MM.1S (cell line): ENCODE measurements around the gene DZANK1.

Experiments used
- DNase-seq: peaks from one replicate; pipeline ENCODE4 v3.0.0-alpha.2; 2015
- H2AFZ ChIP-seq: fragments of 300-600 bp; sonication (generic); 2 replicates; pipeline ENCODE4 v1.6.0; 2016; ENCODE audit warnings: antibody characterized with exemption, low read length
- H3F3A ChIP-seq: fragments of 300-600 bp; sonication (generic); 2 replicates; pipeline ENCODE4 v1.6.1; 2016; ENCODE audit warnings: mild to moderate bottlenecking, antibody characterized with exemption, low read length, moderate library complexity, mixed read lengths; ENCODE audit not compliant: insufficient read depth
- H3K27ac ChIP-seq: fragments of 300-600 bp; sonication (generic); 2 replicates; pipeline ENCODE4 v1.5.1; 2016; ENCODE audit warnings: mild to moderate bottlenecking, low read length
- H3K27me3 ChIP-seq: fragments of 300-600 bp; sonication (generic); replicated peaks from 2 replicates; pipeline ENCODE4 v1.6.0; 2016; ENCODE audit warnings: low read length; ENCODE audit not compliant: insufficient read depth
- H3K36me3 ChIP-seq: fragments of 300-600 bp; sonication (generic); replicated peaks from 2 replicates; pipeline ENCODE4 v1.6.1; 2016; ENCODE audit warnings: mild to moderate bottlenecking, low read length, mixed read lengths; ENCODE audit not compliant: insufficient read depth
- H3K4me1 ChIP-seq: fragments of 300-600 bp; sonication (generic); 2 replicates; pipeline ENCODE4 v1.6.1; 2016; ENCODE audit warnings: low read length, mixed read lengths
- H3K4me2 ChIP-seq: fragments of 300-600 bp; sonication (generic); 2 replicates; pipeline ENCODE4 v1.6.0; 2016; ENCODE audit warnings: low read depth, low read length
- H3K4me3 ChIP-seq: fragments of 300-600 bp; sonication (generic); 2 replicates; pipeline ENCODE4 v1.5.1; 2016; ENCODE audit warnings: low read length, mixed read lengths
- H3K79me2 ChIP-seq: fragments of 300-600 bp; sonication (generic); 2 replicates; pipeline ENCODE4 v1.6.1; 2016; ENCODE audit warnings: mixed run types, low read length, mixed read lengths
- H3K9ac ChIP-seq: fragments of 300-600 bp; sonication (generic); 2 replicates; pipeline ENCODE4 v1.6.1; 2016; ENCODE audit warnings: low read length, mixed read lengths
- H3K9me2 ChIP-seq: fragments of 300-600 bp; sonication (generic); replicated peaks from 2 replicates; pipeline ENCODE4 v1.6.1; 2016; ENCODE audit warnings: mild to moderate bottlenecking, low read length, mixed read lengths; ENCODE audit not compliant: insufficient read depth
- H3K9me3 ChIP-seq: fragments of 300-600 bp; sonication (generic); replicated peaks from 2 replicates; pipeline ENCODE4 v1.6.1; 2016; ENCODE audit warnings: mild to moderate bottlenecking, low read length, mixed read lengths; ENCODE audit not compliant: insufficient read depth
- H4K20me1 ChIP-seq: fragments of 300-600 bp; sonication (generic); 2 replicates; pipeline ENCODE4 v1.6.1; 2016; ENCODE audit warnings: mild to moderate bottlenecking, low read length, moderate library complexity, mixed read lengths; ENCODE audit not compliant: insufficient read depth
- CTCF ChIP-seq: fragments of 300-600 bp; sonication (generic); IDR thresholded peaks from 2 replicates; pipeline ENCODE4 v1.5.1; 2016; ENCODE audit warnings: antibody characterized with exemption, low read length, mixed read lengths
- EZH2 ChIP-seq: fragments of 300-600 bp; sonication (generic); optimal IDR thresholded peaks from 2 replicates; pipeline ENCODE3; 2017; ENCODE audit warnings: low read depth, mild to moderate bottlenecking, antibody characterized with exemption, low read length, mixed read lengths
- EZH2phosphoT487 ChIP-seq: fragments of 300-600 bp; sonication (generic); IDR thresholded peaks from 2 replicates; pipeline ENCODE4 v1.6.1; 2018; ENCODE audit warnings: antibody characterized with exemption, low read length

Gene DZANK1

GRCh38 chr20:18466574-18466893 lies 296 bp downstream of the DZANK1 start:
- Histone ChIP-seq H4K20me1 (no peaks in the 10 kb centered on the region), H3K9me3 (no peaks in the 10 kb centered on the region), H2AFZ (peak overlapping the region; percentile 97), H3K36me3 (no peaks in the 10 kb centered on the region), H3K4me3 (peak overlapping the region; percentile 92), H3K27ac (no peak overlapping the region), H3K27me3 (no peaks in the 10 kb centered on the region), H3K9ac (peak overlapping the region; percentile 79; the same call in 1 of the 2 replicates), H3K79me2 (peaks cover 26% of the 10 kb centered on the region), H3K9me2 (no peaks in the 10 kb centered on the region), H3K4me1 (peaks cover 3% of the 10 kb centered on the region; the same call in 1 of the 2 replicates), H3K4me2 (peak overlapping the region; percentile 90), H3F3A (no peaks in the 10 kb centered on the region)
- no peak for TF ChIP-seq EZH2
- TF ChIP-seq EZH2phosphoT487: no peak
- TF ChIP-seq CTCF: no peak
- peak; percentile 9 for DNase-seq

DNA sequence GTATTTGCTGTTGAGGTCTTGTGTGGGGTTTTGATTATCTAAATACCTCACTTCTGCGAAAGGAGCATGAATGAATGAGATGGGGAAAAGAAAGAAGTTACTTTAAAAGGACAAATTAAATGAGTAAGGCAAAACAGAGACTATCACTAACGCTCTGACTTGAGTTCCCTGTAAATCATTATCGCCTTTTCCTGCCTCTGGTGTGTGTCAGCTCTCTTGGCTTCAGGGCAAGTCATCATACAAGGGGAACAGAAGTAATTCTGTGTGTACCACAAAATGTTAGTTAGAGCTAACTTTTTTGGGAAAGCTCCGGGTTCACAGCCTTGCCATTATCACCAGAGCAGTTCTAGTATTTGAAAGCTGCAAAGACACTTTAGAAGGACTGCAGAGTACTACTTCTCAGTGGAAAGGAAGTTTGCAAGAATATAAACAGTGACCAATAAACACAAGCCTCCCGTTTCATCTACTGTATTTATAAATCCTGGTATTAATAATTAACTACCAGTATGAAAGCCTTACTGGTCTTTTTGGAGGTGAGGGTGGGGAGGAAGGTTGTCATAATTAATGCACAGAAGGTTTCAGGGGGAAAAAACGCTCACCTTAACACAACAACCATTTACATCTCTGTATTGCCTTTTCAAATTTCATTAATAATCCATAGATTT lies 1.2 kb downstream of the DZANK1 start:
- Histone ChIP-seq H3K9me2 (no peaks in the 10 kb centered on the region), H3K9ac (no peak overlapping the region), H3K9me3 (no peaks in the 10 kb centered on the region), H3K27ac (no peak overlapping the region), H2AFZ (peak overlapping the region; percentile 97), H3K4me1 (peaks cover 3% of the 10 kb centered on the region; the same call in 1 of the 2 replicates), H4K20me1 (no peaks in the 10 kb centered on the region), H3K4me3 (peak overlapping the region; percentile 92; the same call in 1 of the 2 replicates), H3K27me3 (no peaks in the 10 kb centered on the region), H3K4me2 (peak overlapping the region; percentile 90), H3K36me3 (no peaks in the 10 kb centered on the region), H3F3A (no peaks in the 10 kb centered on the region), H3K79me2 (peaks cover 26% of the 10 kb centered on the region)
- TF ChIP-seq EZH2phosphoT487 (no peak), EZH2 (no peak), CTCF (no peak)
- DNase-seq: no peak

GRCh38 chr20:18456600-18456999 lies 10.2 kb downstream of the DZANK1 start:
- Histone ChIP-seq H3K4me2 (no peak overlapping the region), H3K9me3 (no peaks in the 10 kb centered on the region), H2AFZ (no peak overlapping the region), H4K20me1 (no peaks in the 10 kb centered on the region), H3K4me1 (no peaks in the 10 kb centered on the region), H3K27ac (no peak overlapping the region), H3K36me3 (no peaks in the 10 kb centered on the region), H3K9ac (no peak overlapping the region), H3K4me3 (no peak overlapping the region), H3K79me2 (no peaks in the 10 kb centered on the region), H3K9me2 (no peaks in the 10 kb centered on the region), H3K27me3 (no peaks in the 10 kb centered on the region), H3F3A (no peaks in the 10 kb centered on the region)
- DNase-seq: no peak
- TF ChIP-seq CTCF: no peak
